VCaP (cell line): ENCODE results near the gene PCP4L1.
"Not testable (repeated sequence)": the region's sequence is repeated elsewhere in the genome, so short reads cannot be mapped to it uniquely, and the experiment has no call there.

Experiments used
- H3K27ac ChIP-seq: fragments of 450-650 bp; 2 replicates; pipeline ENCODE4 v1.5.1; 2017
- TF ChIP-seq, protein P1 (sequence below): fragments of 450-650 bp; conservative IDR thresholded peaks from 2 replicates; pipeline ENCODE4 v1.5.1; 2017; ENCODE audit warnings: mild to moderate bottlenecking, moderate library complexity

The PCP4L1 gene

DNA sequence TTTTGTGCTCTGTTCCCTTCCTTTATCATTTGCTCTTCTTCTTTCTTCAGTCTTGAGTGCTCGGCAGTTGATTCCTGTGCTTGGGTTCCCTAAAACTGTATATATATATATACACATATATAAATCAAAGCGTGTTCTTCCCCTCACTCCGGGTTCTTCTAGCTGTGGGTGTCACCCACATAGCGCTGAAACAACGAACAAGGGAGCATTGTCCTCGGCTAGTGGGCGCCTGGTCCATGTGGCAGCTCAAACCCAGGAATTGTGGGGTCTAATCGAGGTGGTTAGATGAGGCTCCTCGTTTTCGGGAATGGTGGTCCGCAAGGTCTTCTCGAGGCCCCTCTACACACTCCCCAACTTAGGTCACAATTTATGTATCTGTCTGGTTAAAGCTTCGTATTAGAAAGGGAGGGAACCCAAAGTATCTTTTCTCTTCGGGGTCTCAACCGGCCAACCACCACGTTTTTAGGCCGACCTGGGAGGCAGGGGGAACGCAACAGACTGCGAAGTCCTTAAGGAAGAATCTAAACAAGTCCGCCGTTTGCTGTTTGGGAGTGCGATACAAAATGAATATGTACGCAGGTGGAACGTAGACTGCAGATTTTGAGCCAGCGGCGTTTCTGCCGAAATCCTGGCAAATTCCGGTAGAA, 55.1 kb downstream of the PCP4L1 start:
- peak overlapping the region; percentile 85 for H3K27ac ChIP-seq
- TF ChIP-seq, protein P1, sequence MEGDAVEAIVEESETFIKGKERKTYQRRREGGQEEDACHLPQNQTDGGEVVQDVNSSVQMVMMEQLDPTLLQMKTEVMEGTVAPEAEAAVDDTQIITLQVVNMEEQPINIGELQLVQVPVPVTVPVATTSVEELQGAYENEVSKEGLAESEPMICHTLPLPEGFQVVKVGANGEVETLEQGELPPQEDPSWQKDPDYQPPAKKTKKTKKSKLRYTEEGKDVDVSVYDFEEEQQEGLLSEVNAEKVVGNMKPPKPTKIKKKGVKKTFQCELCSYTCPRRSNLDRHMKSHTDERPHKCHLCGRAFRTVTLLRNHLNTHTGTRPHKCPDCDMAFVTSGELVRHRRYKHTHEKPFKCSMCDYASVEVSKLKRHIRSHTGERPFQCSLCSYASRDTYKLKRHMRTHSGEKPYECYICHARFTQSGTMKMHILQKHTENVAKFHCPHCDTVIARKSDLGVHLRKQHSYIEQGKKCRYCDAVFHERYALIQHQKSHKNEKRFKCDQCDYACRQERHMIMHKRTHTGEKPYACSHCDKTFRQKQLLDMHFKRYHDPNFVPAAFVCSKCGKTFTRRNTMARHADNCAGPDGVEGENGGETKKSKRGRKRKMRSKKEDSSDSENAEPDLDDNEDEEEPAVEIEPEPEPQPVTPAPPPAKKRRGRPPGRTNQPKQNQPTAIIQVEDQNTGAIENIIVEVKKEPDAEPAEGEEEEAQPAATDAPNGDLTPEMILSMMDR, result no peak

DNA sequence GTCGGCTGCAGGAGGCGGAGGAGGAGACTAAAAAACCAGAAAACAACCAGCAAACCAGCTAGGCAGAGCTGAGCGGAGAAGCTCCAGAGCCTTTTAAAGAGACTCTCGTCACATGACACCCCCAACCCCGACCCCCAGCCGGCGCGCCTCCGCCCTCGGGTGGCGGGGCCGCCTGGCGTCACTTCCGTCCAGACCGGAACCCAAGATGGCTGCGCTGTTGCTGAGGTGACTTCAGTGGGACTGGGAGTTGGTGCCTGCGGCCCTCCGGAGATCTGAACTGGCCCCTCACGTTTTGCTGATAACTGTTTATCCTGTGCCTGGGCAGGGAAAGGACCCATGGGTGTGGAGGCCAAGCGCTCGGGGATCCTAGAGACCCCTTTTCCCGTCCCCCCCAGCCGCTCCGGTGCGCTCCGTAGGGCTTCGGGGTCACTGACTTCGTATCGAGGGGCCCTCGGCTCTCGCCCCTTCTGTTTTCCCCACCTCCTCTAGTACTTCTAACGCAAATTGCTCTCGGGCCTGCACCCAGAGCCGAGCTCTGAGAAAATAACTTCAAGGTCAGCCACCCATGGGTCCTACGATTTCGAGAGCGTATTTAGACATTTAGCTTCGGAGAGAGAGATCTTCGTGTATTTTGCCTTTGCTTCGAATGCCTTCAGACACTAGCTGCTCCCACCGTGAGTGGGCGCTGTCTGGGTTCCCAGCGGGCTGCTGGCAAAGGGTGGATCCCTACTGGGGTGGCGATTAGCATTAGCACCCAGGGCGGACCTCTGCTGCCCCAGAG, 55.8 kb downstream of the PCP4L1 start, which contains the start of gene SDHC:
SDHC (plus strand) TSS at position 181 of the 781 bp plus-strand sequence; CDS start at position 206, 25 bp downstream.
- H3K27ac ChIP-seq, result peak within 1 kb of the TSS; percentile 85
- TF ChIP-seq, protein P1, result peak; percentile 43

DNA sequence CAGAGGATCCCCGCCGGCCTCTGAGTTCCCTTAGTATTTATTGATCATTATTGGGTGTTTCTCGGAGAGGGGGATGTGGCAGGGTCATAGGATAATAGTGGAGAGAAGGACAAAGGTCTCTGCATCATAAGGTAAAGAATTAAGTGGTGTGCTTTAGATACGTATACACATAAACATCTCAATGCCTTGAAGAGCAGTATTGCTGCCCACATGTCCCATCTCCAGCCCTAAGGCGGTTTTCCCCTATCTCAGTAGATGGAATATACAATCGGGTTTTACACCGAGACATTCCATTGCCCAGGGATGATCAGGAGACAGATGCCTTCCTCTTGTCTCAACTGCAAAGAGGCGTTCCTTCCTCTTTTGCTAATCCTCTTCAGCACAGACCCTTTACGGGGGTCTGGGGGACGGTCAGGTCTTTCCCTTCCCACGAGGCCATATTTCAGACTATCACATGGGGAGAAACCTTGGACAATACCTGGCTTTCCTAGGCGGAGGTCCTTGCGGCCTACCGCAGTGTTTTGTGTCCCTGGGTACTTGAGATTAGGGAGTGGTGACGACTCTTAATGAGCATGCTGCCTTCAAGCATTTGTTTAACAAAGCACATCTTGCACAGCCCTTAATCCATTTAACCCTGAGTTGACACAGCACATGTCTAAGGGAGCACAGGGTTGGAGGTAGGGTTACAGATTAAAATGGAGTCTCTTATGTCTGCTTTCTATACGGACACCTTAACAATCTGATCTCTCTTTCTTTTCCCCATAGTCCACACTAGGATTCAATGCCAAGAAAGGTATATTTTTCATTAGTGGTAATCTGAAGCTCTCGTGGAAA, 57.5 kb downstream of the PCP4L1 start:
- H3K27ac ChIP-seq, result not testable (repeated sequence)

DNA sequence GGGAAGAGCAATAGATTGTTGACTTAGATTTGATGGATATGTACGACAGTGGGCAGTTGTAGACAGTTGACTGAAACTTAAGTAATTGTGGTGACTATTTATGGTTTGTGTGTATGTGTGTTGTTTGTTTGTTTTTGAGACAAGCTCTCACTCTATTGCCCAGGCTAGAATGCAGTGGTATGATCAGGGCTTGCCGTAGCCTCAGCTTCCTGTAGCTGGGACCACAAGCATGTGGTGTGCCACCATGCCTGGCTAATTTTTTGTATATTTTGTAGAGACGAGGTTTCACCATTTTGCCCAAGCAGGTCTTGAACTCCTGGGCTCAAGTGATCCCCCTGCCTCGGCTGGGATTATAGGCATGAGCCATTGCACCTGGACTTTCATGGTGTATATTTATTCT, 65.5 kb downstream of the PCP4L1 start:
- TF ChIP-seq, protein P1, result no peak
- H3K27ac ChIP-seq, result no peak overlapping the region

DNA sequence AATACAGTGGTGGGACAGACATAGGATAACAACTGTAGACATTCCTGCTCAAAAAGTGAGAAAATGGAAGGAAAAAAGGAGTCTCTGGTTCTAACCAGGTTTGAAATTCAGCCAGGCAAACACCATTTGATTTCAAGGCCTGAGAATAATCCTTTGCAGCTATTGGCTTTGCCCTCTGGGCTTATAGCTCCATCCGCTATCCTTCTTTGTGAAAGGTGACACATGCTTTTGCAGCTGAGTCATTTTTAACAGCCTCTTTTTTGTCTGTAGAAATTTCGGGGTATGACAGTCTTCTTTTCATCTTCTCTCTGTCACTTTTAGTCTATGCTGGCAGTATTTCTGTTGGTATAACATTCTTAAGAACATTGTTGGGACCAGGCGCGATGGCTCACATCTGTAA, 71.8 kb downstream of the PCP4L1 start:
- no peak overlapping the region for H3K27ac ChIP-seq
- TF ChIP-seq, protein P1, result no peak

DNA sequence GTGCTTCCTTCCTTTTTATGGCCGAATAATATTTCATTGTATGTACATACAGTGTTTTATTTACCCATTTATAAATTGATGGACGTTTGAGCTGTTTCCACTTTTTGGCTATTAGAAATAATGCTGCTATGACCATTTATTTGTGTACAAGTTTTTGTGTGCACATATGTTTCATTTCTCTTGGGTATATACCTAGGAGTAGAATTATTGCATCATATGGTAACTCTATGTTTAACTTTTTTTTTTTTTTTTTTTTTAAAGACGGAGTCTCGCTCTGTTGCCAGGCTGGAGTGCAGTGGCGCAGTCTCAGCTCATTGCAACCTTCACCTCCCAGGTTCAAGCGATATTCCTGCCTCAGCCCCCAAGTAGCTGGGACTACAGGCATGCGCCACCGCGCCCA, 74.6 kb downstream of the PCP4L1 start:
- TF ChIP-seq, protein P1, result no peak
- no peak overlapping the region for H3K27ac ChIP-seq
